NCI-H1436 (cell line): ENCODE results near the gene ZNF69.
"Not testable (repeated sequence)": the region's sequence is repeated elsewhere in the genome, so short reads cannot be mapped to it uniquely, and the experiment has no call there.

ENCODE experiments used
- DNase-seq: peaks from one replicate; lab custom pipeline; 2025; lab: John Stamatoyannopoulos, UW

Gene ZNF69

GRCh38 chr19:11887611-11888531 lies at the start of gene ZNF69:
TSS of gene ZNF69 (plus strand) at chr19:11887782. CDS start at chr19:11887924, 142 bp downstream.
- no peak for DNase-seq

- no peak for DNase-seq
These were observed 43.9 kb upstream of the ZNF69 start for GRCh38 chr19:11843722-11844121.

- DNase-seq, result not testable (repeated sequence)
These were observed 40.0 kb upstream of the ZNF69 start for GRCh38 chr19:11847615-11848014.

GRCh38 chr19:11848200-11848593 lies 39.4 kb upstream of the ZNF69 start:
- DNase-seq, result no peak

GRCh38 chr19:11848594-11849469 lies 38.8 kb upstream of the ZNF69 start, which contains the start of gene ZNF439:
TSS of gene ZNF439 (plus strand) at chr19:11848726. CDS start at chr19:11848868, 142 bp downstream.
- DNase-seq, result peak; percentile 2

GRCh38 chr19:11850289-11850688 lies 37.3 kb upstream of the ZNF69 start:
- not testable (repeated sequence) for DNase-seq

- no peak for DNase-seq
These were observed 34.2 kb upstream of the ZNF69 start for GRCh38 chr19:11853358-11853757.

GRCh38 chr19:11856596-11857250 lies 30.9 kb upstream of the ZNF69 start:
- no peak for DNase-seq

GRCh38 chr19:11860721-11861120 lies 26.9 kb upstream of the ZNF69 start:
- no peak for DNase-seq

GRCh38 chr19:11861301-11861700 lies 26.3 kb upstream of the ZNF69 start:
- no peak for DNase-seq

- not testable (repeated sequence) for DNase-seq
These were observed 19.8 kb upstream of the ZNF69 start for GRCh38 chr19:11867766-11868165.

- no peak for DNase-seq
These were observed 19.4 kb upstream of the ZNF69 start for GRCh38 chr19:11868188-11868587.

GRCh38 chr19:11872624-11873023 lies 15.0 kb upstream of the ZNF69 start:
- DNase-seq, result no peak

- no peak for DNase-seq
These were observed 13.8 kb upstream of the ZNF69 start for GRCh38 chr19:11873762-11874161.

- DNase-seq, result not testable (repeated sequence)
These were observed 7.8 kb upstream of the ZNF69 start for GRCh38 chr19:11879687-11880266.

GRCh38 chr19:11880598-11880997 lies 7.0 kb upstream of the ZNF69 start:
- DNase-seq, result no peak

- peak; percentile 4 for DNase-seq
These were observed 6.3 kb upstream of the ZNF69 start for GRCh38 chr19:11881151-11881800.

- DNase-seq, result no peak
These were observed 5.0 kb upstream of the ZNF69 start for GRCh38 chr19:11882606-11883005.

- DNase-seq, result no peak
These were observed 360 bp upstream of the ZNF69 start for GRCh38 chr19:11887234-11887610.

GRCh38 chr19:11889901-11890300 lies 2.3 kb downstream of the ZNF69 start:
- not testable (repeated sequence) for DNase-seq

- no peak for DNase-seq
These were observed 3.1 kb downstream of the ZNF69 start for GRCh38 chr19:11890634-11891033.
